ENCODE measurements around the gene CLSTN3. TPM values are rescaled to one million over a fixed set of nuclear protein-coding genes. Genes with fewer than 3 reads are reported as not detected.

Gene CLSTN3
- total RNA-seq, 1 experiment from 2014 or later = 34.6 TPM

GRCh38 chr12:7130701-7131501 lies 730 bp downstream of the CLSTN3 start:
- TF ChIP-seq, protein P1, sequence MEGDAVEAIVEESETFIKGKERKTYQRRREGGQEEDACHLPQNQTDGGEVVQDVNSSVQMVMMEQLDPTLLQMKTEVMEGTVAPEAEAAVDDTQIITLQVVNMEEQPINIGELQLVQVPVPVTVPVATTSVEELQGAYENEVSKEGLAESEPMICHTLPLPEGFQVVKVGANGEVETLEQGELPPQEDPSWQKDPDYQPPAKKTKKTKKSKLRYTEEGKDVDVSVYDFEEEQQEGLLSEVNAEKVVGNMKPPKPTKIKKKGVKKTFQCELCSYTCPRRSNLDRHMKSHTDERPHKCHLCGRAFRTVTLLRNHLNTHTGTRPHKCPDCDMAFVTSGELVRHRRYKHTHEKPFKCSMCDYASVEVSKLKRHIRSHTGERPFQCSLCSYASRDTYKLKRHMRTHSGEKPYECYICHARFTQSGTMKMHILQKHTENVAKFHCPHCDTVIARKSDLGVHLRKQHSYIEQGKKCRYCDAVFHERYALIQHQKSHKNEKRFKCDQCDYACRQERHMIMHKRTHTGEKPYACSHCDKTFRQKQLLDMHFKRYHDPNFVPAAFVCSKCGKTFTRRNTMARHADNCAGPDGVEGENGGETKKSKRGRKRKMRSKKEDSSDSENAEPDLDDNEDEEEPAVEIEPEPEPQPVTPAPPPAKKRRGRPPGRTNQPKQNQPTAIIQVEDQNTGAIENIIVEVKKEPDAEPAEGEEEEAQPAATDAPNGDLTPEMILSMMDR (IDR thresholded peaks at IDR 0.05; ENCODE audit: unreplicated experiment) = no peak
- POLR2A ChIA-PET = no interaction called here
- peak overlapping the region; percentile 72 for H3K4me3 Mint-ChIP-seq (ENCODE audit: unreplicated experiment)
- peak overlapping the region; percentile 33 for H3K27ac Mint-ChIP-seq (ENCODE audit: low read depth, unreplicated experiment)
- intact Hi-C loops (cut with micrococcal nuclease) = no loop called here
- no peaks in the 10 kb centered on the region for H3K27me3 Mint-ChIP-seq (ENCODE audit: insufficient read depth, unreplicated experiment)
- H3K9me3 Mint-ChIP-seq (ENCODE audit: unreplicated experiment) = no peaks in the 10 kb centered on the region
- DNase-seq (ENCODE audit: unreplicated experiment) = no peak
- peaks cover 30% of the 10 kb centered on the region for H3K36me3 Mint-ChIP-seq (ENCODE audit: insufficient read depth, unreplicated experiment)
- no TSS peak for BruUV-seq (replicated peaks)
- CTCF ChIA-PET = interaction anchor here (0.6 to 1.3 kb wide), 3 partner anchors 13 to 59 kb away, joined by 3 to 5 read pairs (median 4); no protein-coding TSS in a partner anchor
- peaks cover 17% of the 10 kb centered on the region for H3K4me1 Mint-ChIP-seq (ENCODE audit: insufficient read depth, unreplicated experiment)

DNA sequence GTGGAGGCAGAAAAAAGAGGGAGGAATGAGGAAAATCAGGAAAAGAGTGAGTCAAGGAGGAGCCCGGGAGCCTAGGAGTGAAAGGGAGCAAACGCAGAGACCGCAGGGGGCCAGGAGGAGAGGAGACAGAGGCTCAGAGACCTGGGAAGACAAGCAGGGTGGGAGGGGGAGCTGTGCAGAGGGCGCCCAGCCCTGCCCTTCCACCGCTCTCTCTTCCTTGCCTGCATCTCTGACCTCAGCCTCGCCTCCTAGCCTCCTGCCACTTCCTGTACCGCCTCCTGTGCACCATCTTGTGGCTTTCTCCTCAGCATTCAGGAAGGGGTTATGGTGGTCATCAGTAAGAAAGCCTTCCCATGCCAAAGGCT lies 1.3 kb downstream of the CLSTN3 start:
- DNase-seq (ENCODE audit: unreplicated experiment) = no peak
- Mint-ChIP-seq H3K4me3 (ENCODE audit: unreplicated experiment) (peak overlapping the region; percentile 72), H3K27me3 (ENCODE audit: insufficient read depth, unreplicated experiment) (no peaks in the 10 kb centered on the region), H3K27ac (ENCODE audit: low read depth, unreplicated experiment) (no peak overlapping the region), H3K4me1 (ENCODE audit: insufficient read depth, unreplicated experiment) (peaks cover 17% of the 10 kb centered on the region), H3K36me3 (ENCODE audit: insufficient read depth, unreplicated experiment) (peaks cover 30% of the 10 kb centered on the region), H3K9me3 (ENCODE audit: unreplicated experiment) (no peaks in the 10 kb centered on the region)
- ChIA-PET CTCF (interaction anchor here (0.6 to 1.3 kb wide), 2 partner anchors 13 kb away, joined by 4 to 5 read pairs; no protein-coding TSS in a partner anchor), POLR2A (no interaction called here)
- no TSS peak for BruUV-seq (replicated peaks)
- TF ChIP-seq, protein P1 (IDR thresholded peaks at IDR 0.05; ENCODE audit: unreplicated experiment) = no peak
- intact Hi-C loops (cut with micrococcal nuclease) = no loop called here

DNA sequence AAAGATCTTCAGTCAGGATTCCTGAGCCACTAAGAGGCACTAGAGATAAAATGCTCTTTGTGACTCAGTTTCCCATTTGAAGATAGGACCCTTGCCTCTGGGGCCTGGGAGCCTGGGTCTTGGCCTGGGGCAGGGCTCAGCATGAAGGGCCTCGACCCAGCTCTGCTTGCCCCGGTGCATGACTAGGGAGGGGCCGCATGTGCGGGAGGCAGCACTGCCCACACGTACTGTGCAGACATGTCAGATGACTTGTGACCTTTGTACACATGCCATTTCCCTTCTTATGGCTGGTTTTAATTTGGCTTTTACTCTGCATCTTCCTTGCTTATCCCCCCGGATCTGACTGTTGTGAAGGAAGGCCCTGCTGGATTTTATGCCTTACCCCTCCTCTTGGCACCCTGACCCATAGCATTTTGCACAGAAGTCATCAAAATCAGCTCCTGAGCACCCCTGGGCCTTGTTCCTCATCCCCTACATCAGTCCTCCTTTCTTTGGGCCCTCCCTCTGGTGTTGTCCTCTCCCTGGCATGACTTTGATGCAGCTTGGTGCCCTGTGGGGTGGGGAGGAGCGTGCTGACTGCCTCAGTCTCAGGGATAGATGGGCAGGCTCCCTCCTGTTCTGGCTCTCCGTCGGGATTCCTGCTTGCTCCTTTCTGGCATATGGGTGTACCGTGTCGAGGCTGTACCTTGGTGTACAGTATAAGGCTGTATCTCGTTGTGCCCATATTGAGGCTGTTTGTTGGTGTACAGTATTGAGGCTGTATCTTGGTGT lies 4.4 kb downstream of the CLSTN3 start:
- Mint-ChIP-seq H3K9me3 (ENCODE audit: unreplicated experiment) (no peaks in the 10 kb centered on the region), H3K27ac (ENCODE audit: low read depth, unreplicated experiment) (no peak overlapping the region), H3K27me3 (ENCODE audit: insufficient read depth, unreplicated experiment) (no peaks in the 10 kb centered on the region), H3K4me1 (ENCODE audit: insufficient read depth, unreplicated experiment) (peaks cover 6% of the 10 kb centered on the region), H3K36me3 (ENCODE audit: insufficient read depth, unreplicated experiment) (peaks cover 44% of the 10 kb centered on the region), H3K4me3 (ENCODE audit: unreplicated experiment) (no peak overlapping the region)
- no peak for DNase-seq (ENCODE audit: unreplicated experiment)
- CTCF ChIA-PET = interaction anchor here (0.6 to 3.8 kb wide), 4 partner anchors 11 to 30 kb away, joined by 3 to 29 read pairs (median 4); no protein-coding TSS in a partner anchor
- TF ChIP-seq, protein P1 (IDR thresholded peaks at IDR 0.05; ENCODE audit: unreplicated experiment) = no peak
- POLR2A ChIA-PET = no interaction called here
- no TSS peak for BruUV-seq (replicated peaks)
- intact Hi-C loops (cut with micrococcal nuclease) = no loop called here

DNA sequence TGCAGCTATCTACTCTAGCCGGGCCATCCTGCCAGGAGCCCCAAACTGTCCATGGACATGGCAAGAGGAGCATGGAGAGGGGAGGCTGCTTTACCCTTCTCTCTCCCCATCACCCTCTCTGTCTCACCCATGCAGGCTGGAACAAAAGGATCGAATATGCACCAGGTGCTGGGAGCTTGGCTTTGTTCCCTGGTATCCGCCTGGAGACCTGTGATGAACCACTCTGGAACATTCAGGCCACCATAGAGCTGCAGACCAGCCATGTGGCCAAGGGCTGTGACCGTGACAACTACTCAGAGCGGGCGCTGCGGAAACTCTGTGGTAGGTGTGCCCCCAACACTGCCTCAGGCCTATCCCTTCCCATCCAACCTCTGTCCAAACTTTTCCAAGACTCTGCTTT lies 5.9 kb downstream of the CLSTN3 start:
- H3K36me3 Mint-ChIP-seq (ENCODE audit: insufficient read depth, unreplicated experiment) = peaks cover 37% of the 10 kb centered on the region
- H3K27me3 Mint-ChIP-seq (ENCODE audit: insufficient read depth, unreplicated experiment) = no peaks in the 10 kb centered on the region
- no peak overlapping the region for H3K4me3 Mint-ChIP-seq (ENCODE audit: unreplicated experiment)
- no TSS peak for BruUV-seq (replicated peaks)
- ChIA-PET CTCF (interaction anchor here (0.7 to 3.8 kb wide), 3 partner anchors 9 to 70 kb away, joined by 4 to 29 read pairs (median 6); no protein-coding TSS in a partner anchor), POLR2A (no interaction called here)
- no peaks in the 10 kb centered on the region for H3K9me3 Mint-ChIP-seq (ENCODE audit: unreplicated experiment)
- no peak for DNase-seq (ENCODE audit: unreplicated experiment)
- H3K4me1 Mint-ChIP-seq (ENCODE audit: insufficient read depth, unreplicated experiment) = no peaks in the 10 kb centered on the region
- intact Hi-C loops (cut with micrococcal nuclease) = no loop called here
- H3K27ac Mint-ChIP-seq (ENCODE audit: low read depth, unreplicated experiment) = no peak overlapping the region
- TF ChIP-seq, protein P1 (IDR thresholded peaks at IDR 0.05; ENCODE audit: unreplicated experiment) = no peak

Measured in MCF 10A (cell line).